Osteoblast (primary cell): Measurements from ENCODE around the gene CHD3. TPM values are rescaled to one million over a fixed set of nuclear protein-coding genes. Genes with fewer than 3 reads are reported as not detected.

Experiments
- DNase-seq: peaks from one replicate; pipeline ENCODE4 v3.0.0; 2011; ENCODE audit warnings: low spot score, mixed read lengths; ENCODE audit not compliant: insufficient read length; ENCODE audit errors: missing footprints
- H2AFZ ChIP-seq: 2 replicates; pipeline ENCODE4 v1.6.0; 2011; ENCODE audit warnings: mild to moderate bottlenecking, low read length
- H3K27ac ChIP-seq: 2 replicates; pipeline ENCODE4 v1.5.1; 2011; ENCODE audit warnings: mild to moderate bottlenecking, low read depth, low read length, moderate library complexity
- H3K27me3 ChIP-seq: 2 replicates; pipeline ENCODE4 v1.6.0; 2012; ENCODE audit warnings: mild to moderate bottlenecking, control low read depth, inconsistent platforms, low read length, moderate library complexity; ENCODE audit not compliant: insufficient read depth
- H3K36me3 ChIP-seq: 2 replicates; pipeline ENCODE4 v1.5.1; 2011; ENCODE audit warnings: mild to moderate bottlenecking, low read length, control low read depth, moderate library complexity; ENCODE audit not compliant: insufficient read depth
- H3K4me1 ChIP-seq: 2 replicates; pipeline ENCODE4 v1.5.1; 2011; ENCODE audit warnings: mild to moderate bottlenecking, low read length, control low read depth, moderate library complexity; ENCODE audit not compliant: insufficient read depth
- H3K4me2 ChIP-seq: 2 replicates; pipeline ENCODE4 v1.6.0; 2011; ENCODE audit warnings: mild to moderate bottlenecking, low read length; ENCODE audit not compliant: insufficient read depth
- H3K4me3 ChIP-seq: fragments of 200-600 bp; sonication (generic); 3 replicates; pipeline ENCODE4 v1.5.1; 2012; ENCODE audit warnings: mild to moderate bottlenecking, low read length, inconsistent platforms; ENCODE audit not compliant: insufficient read depth
- H3K79me2 ChIP-seq: 2 replicates; pipeline ENCODE4 v1.6.0; 2012; ENCODE audit warnings: mild to moderate bottlenecking, low read length, control low read depth, inconsistent platforms; ENCODE audit not compliant: insufficient read depth
- H3K9me3 ChIP-seq: 2 replicates; pipeline ENCODE4 v1.5.1; 2011; ENCODE audit warnings: low read depth, low read length, control low read depth
- H4K20me1 ChIP-seq: 2 replicates; pipeline ENCODE4 v1.6.0; 2012; ENCODE audit warnings: mild to moderate bottlenecking, low read length, control low read depth; ENCODE audit not compliant: insufficient read depth
- CTCF ChIP-seq: IDR thresholded peaks from 2 replicates; pipeline ENCODE4 v1.5.1; 2011; ENCODE audit warnings: mild to moderate bottlenecking, low read depth, low read length, moderate library complexity; ENCODE audit errors: extremely low read depth
- total RNA-seq: library from RNA; depleted of rRNA; stranded (reverse); fragments of >200 nt; gene quantifications from 2 replicates; pipeline ENCODE4 v1.2.3, GENCODE V29; 2012

The CHD3 gene
- total RNA-seq, 1 donor, result 97.0 TPM

- H3K27ac ChIP-seq, result no peak overlapping the region
- no peak for DNase-seq
- TF ChIP-seq CTCF, result no peak
- H2AFZ ChIP-seq, result no peak overlapping the region
- H3K9me3 ChIP-seq, result no peaks in the 10 kb centered on the region
- no peak overlapping the region for H3K4me3 ChIP-seq
- H3K79me2 ChIP-seq, result peaks cover 6% of the 10 kb centered on the region
- H3K27me3 ChIP-seq, result no peaks in the 10 kb centered on the region
- peaks cover under 1% of the 10 kb centered on the region for H4K20me1 ChIP-seq
- peaks cover 8% of the 10 kb centered on the region for H3K36me3 ChIP-seq
- no peak overlapping the region for H3K4me2 ChIP-seq
- H3K4me1 ChIP-seq, result no peaks in the 10 kb centered on the region
These were observed 20.7 kb upstream of the CHD3 start for GRCh38 chr17:7867881-7868329.

GRCh38 chr17:7873051-7873450 is 15.5 kb upstream of the CHD3 start:
- Histone ChIP-seq H3K27me3 (no peaks in the 10 kb centered on the region), H3K4me3 (no peak overlapping the region), H4K20me1 (no peaks in the 10 kb centered on the region), H3K79me2 (no peaks in the 10 kb centered on the region), H3K4me1 (no peaks in the 10 kb centered on the region), H3K36me3 (peaks cover 9% of the 10 kb centered on the region), H3K27ac (no peak overlapping the region), H3K9me3 (no peaks in the 10 kb centered on the region), H3K4me2 (no peak overlapping the region), H2AFZ (no peak overlapping the region)
- no peak for TF ChIP-seq CTCF
- no peak for DNase-seq

- DNase-seq, result no peak
- Histone ChIP-seq H3K27me3 (no peaks in the 10 kb centered on the region), H3K9me3 (no peaks in the 10 kb centered on the region), H3K4me1 (no peaks in the 10 kb centered on the region), H4K20me1 (no peaks in the 10 kb centered on the region), H3K4me3 (no peak overlapping the region), H3K36me3 (peaks cover 34% of the 10 kb centered on the region), H3K27ac (no peak overlapping the region), H3K79me2 (peaks cover 2% of the 10 kb centered on the region), H3K4me2 (no peak overlapping the region), H2AFZ (no peak overlapping the region)
- TF ChIP-seq CTCF, result no peak
These were observed 12.7 kb upstream of the CHD3 start for GRCh38 chr17:7875804-7876370.

- Histone ChIP-seq H3K27ac (no peak overlapping the region), H3K4me1 (no peaks in the 10 kb centered on the region), H3K27me3 (no peaks in the 10 kb centered on the region), H3K9me3 (no peaks in the 10 kb centered on the region), H3K4me3 (no peak overlapping the region), H3K4me2 (no peak overlapping the region), H2AFZ (no peak overlapping the region), H4K20me1 (no peaks in the 10 kb centered on the region), H3K79me2 (peaks cover 2% of the 10 kb centered on the region), H3K36me3 (peaks cover 46% of the 10 kb centered on the region)
- TF ChIP-seq CTCF, result no peak
- no peak for DNase-seq
These were observed 10.4 kb upstream of the CHD3 start for GRCh38 chr17:7878234-7878633.
